ENCODE data around the gene BICD2. TPM values are rescaled to one million over a fixed set of nuclear protein-coding genes. Genes with fewer than 3 reads are reported as not detected.

The BICD2 gene
- total RNA-seq, 2 donors from 2014 or later: 6.2 to 9.8 TPM

- Histone ChIP-seq H3K27ac (no peak overlapping the region), H3K9ac (ENCODE audit: low read depth in 2 of 2, low read length in 2 of 2) (no peak overlapping the region), H3K27me3 (no peaks in the 10 kb centered on the region), H3K9me3 (no peaks in the 10 kb centered on the region), H3K4me1 (peaks cover 2% of the 10 kb centered on the region), H3K36me3 (no peaks in the 10 kb centered on the region), H3K4me3 (no peak overlapping the region)
- DNase-seq: no peak
- intact Hi-C loops (cut with DNase I): no loop called here
- no peak for TF ChIP-seq CTCF (IDR thresholded peaks at IDR 0.05)
Observed at GRCh38 chr9:92738661-92739081, 26.0 kb downstream of the BICD2 start.

DNA sequence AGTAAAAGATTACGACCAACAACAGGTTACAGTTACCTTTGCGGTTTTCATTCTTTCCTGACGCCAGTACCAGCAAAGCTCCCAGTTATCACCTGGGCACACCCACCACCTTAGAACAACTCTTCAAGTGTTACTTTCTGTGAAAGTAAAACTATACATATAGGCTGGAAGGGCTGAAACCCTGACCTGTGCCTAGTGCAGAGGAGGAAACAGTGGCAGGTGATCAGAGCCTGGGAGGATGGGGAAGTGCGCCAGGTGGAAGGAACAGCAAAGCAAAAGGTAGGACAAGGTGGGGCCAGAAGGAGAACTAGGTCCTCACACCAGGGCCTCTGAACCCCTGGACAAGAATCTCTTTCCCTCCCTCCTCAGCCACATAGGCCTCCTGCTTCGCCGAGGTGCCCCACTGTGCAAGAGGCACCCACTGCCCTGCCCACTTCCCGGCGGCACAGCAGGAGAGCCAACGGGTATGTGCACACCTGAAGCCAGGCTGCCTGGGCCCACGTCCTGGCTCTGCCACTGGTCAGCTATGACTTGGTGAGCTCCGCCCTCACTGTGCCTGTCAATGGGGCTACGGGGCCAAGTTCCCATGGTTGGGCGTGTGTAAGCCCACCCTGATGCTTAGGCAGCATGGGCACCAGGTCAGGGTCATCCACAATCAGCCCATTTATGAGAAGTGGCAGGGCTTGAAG lies 26.9 kb downstream of the BICD2 start:
- Histone ChIP-seq H3K9me3 (no peaks in the 10 kb centered on the region), H3K36me3 (no peaks in the 10 kb centered on the region), H3K4me3 (no peak overlapping the region), H3K27ac (no peak overlapping the region), H3K27me3 (no peaks in the 10 kb centered on the region), H3K4me1 (peaks cover 2% of the 10 kb centered on the region), H3K9ac (ENCODE audit: low read depth in 2 of 2, low read length in 2 of 2) (no peak overlapping the region)
- no peak for DNase-seq
- TF ChIP-seq CTCF (IDR thresholded peaks at IDR 0.05): no peak
- intact Hi-C loops (cut with DNase I): no loop called here

DNA sequence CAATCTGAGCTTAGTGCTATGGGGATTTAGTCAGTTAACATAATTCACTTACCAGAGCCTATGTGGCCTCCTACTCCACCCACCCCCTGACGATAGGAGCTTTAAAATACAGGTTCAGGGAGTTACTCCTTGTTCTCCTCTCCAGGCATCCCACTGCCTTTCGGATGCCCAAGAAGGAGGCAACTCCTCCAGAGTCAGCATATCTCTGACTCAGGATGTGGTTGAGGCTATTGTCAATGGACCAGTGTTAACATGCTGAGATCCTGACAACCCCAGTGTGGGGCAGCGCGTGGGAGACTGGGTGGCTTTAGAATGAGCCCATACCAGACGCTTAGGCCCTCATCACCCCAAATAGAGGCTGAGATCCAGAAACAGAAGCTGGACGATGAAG lies 27.4 kb downstream of the BICD2 start:
- no peak overlapping the region for H3K9ac ChIP-seq (ENCODE audit: low read depth in 2 of 2, low read length in 2 of 2)
- intact Hi-C loops (cut with DNase I): no loop called here
- no peak for TF ChIP-seq CTCF (IDR thresholded peaks at IDR 0.05)
- H3K4me3 ChIP-seq: no peak overlapping the region
- no peak overlapping the region for H3K27ac ChIP-seq
- H3K4me1 ChIP-seq: peaks cover 2% of the 10 kb centered on the region
- no peak for DNase-seq
- no peaks in the 10 kb centered on the region for H3K27me3 ChIP-seq
- H3K36me3 ChIP-seq: no peaks in the 10 kb centered on the region
- H3K9me3 ChIP-seq: no peaks in the 10 kb centered on the region

DNA sequence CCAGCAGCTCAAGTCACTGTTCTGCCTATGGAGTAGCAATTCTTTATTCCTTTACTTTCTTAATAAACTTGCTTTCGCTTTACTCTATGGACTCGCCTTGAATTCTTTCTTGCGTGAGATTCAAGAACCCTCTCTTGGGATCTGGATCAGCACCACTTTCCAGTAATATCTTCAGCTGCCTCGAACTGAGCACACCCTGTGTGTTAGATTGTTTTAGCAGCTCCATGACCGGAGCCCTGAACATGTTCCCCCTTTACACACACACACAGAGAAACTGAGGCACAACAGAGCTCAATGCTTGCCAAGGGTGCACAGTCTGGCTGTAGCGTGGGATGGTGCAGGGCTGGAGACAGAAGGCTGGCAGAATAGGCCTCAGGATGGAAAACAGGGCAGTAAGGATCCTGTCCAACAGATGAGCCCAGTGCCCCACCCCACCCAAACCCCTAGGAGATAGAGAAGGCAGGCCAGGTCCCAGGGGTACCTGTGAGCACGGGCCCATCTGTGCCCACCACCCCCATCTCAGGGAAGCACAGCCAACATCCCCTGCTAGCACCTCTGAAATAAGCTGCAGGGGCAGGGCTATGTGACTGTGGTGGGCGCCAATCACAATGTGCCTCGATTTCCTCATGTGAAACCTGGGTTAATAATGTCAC lies 27.9 kb downstream of the BICD2 start:
- Histone ChIP-seq H3K36me3 (no peaks in the 10 kb centered on the region), H3K27ac (no peak overlapping the region), H3K9ac (ENCODE audit: low read depth in 2 of 2, low read length in 2 of 2) (no peak overlapping the region), H3K4me1 (peaks cover 2% of the 10 kb centered on the region), H3K27me3 (no peaks in the 10 kb centered on the region), H3K4me3 (no peak overlapping the region), H3K9me3 (no peaks in the 10 kb centered on the region)
- DNase-seq: no peak
- intact Hi-C loops (cut with DNase I): no loop called here
- no peak for TF ChIP-seq CTCF (IDR thresholded peaks at IDR 0.05)

DNA sequence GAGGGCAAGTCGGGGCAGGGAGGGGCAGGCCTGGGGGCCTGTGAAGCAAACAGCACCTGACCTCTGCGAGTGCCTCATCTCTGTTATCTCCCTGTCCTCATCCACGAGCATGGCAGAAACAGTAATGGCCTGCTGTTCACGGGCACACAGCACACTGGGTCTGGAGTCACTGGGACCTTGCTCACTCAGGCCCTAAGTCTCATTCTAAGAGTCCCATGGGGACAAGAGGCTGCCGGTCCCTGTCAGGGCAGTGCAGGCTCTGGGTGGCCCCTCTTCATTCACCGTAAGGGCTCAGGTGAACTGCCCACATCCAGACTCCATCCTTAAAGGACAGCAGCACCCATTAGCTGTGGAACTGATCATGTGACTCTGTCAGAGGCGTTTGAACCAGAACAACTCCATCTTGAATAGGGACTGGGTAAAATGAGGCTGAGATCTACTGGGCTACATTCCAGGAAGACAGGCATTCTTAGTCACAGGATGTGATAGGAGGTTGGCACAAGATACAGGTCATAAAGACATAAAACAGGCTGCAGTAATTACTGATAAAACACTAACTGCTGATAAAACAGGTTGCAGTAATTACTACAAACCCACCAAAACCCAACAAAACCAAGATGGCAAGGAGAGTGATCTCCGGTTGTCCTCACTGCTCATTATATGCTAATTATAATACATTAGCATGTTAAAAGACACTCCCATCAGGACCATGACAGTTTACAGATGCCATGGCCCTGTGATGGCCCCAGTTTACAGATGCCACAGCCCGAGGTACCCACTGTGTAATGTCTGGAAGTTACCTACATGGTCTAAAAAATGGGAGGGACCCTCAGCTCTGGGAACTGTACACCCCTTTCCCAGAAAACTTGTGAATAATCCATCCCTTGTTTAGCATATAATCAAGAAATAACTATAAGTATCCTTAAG lies 28.7 kb downstream of the BICD2 start:
- Histone ChIP-seq H3K9ac (ENCODE audit: low read depth in 2 of 2, low read length in 2 of 2) (no peak overlapping the region), H3K9me3 (no peaks in the 10 kb centered on the region), H3K4me3 (no peak overlapping the region), H3K27ac (no peak overlapping the region), H3K27me3 (no peaks in the 10 kb centered on the region), H3K4me1 (peaks cover 2% of the 10 kb centered on the region), H3K36me3 (no peaks in the 10 kb centered on the region)
- intact Hi-C loops (cut with DNase I): no loop called here
- DNase-seq: no peak
- TF ChIP-seq CTCF (IDR thresholded peaks at IDR 0.05): no peak
